B cell (primary cell): ENCODE measurements around the gene SLC9A9. TPM values are rescaled to one million over a fixed set of nuclear protein-coding genes. Genes with fewer than 3 reads are reported as not detected.

Experiments used
- ATAC-seq: fragments of 200-7000 bp; cut with Tn5 transposase; one replicate; pipeline ENCODE4 v1.10.0; 2021; ENCODE audit warnings: low read depth, mild to moderate bottlenecking, moderate number of reproducible peaks, moderate library complexity
- CTCF ChIA-PET: fragments of 350-600 bp; sonication (Branson Sonifier 250); formaldehyde crosslinking; loops from one replicate; lab custom pipeline; 2021; ENCODE audit warnings: antibody characterized with exemption, inconsistent platforms; lab: Charles Lee
- POLR2A ChIA-PET: fragments of 350-600 bp; sonication (Branson Sonifier 250); formaldehyde crosslinking; loops from one replicate; lab custom pipeline; 2021; ENCODE audit warnings: antibody characterized with exemption; lab: Charles Lee
- DNase-seq: peaks from one replicate; pipeline ENCODE4 v3.0.0; 2013
- H2AFZ ChIP-seq: 2 replicates; pipeline ENCODE4 v1.6.1; 2012; ENCODE audit warnings: mild to moderate bottlenecking, low read depth, low read length; ENCODE audit not compliant: insufficient read depth, poor library complexity, severe bottlenecking
- H3K27ac ChIP-seq, 2 donors: 1 replicate in 1 of 2; 2 replicates in 1 of 2; pipeline ENCODE4 v1.5.1; 2012 to 2013; ENCODE audit warnings: low read length in 2 of 2, mild to moderate bottlenecking in 2 of 2, moderate library complexity in 1 of 2
- H3K27me3 ChIP-seq, 4 experiments: fragments of 200-600 bp in 1 of 4; sonication (generic) in 1 of 4; replicated peaks in 1 of 4; 1 replicate in 2 of 4; 2 replicates in 2 of 4; pipeline versions ENCODE4 v1.6.1 to v1.7.0; 2013 to 2016; ENCODE audit warnings: low read length in 3 of 4, mild to moderate bottlenecking in 2 of 4, mixed read lengths in 1 of 4, moderate library complexity in 1 of 4; ENCODE audit not compliant: insufficient read depth in 4 of 4, control insufficient read depth in 3 of 4; ENCODE audit errors: control extremely low read depth in 1 of 4
- H3K36me3 ChIP-seq, 2 experiments: replicated peaks in 1 of 2; 1 replicate in 1 of 2; 2 replicates in 1 of 2; pipeline versions ENCODE4 v1.6.1 to v1.7.1; 2013; ENCODE audit warnings: low read length in 1 of 2; ENCODE audit not compliant: insufficient read depth in 2 of 2, control insufficient read depth in 1 of 2; ENCODE audit errors: control extremely low read depth in 1 of 2, extremely low read depth in 1 of 2
- H3K4me1 ChIP-seq, 2 donors: fragments of 200-600 bp in 1 of 2; sonication (generic) in 1 of 2; 1 replicate in 1 of 2; 2 replicates in 1 of 2; pipeline versions ENCODE4 v1.5.1 to v1.6.1; 2013 to 2017; ENCODE audit warnings: low read length in 2 of 2; ENCODE audit not compliant: control insufficient read depth in 2 of 2, insufficient read depth in 2 of 2
- H3K4me2 ChIP-seq: replicated peaks from 2 replicates; pipeline ENCODE3; 2012; ENCODE audit warnings: mild to moderate bottlenecking, low read depth, low read length; ENCODE audit not compliant: poor library complexity, severe bottlenecking
- H3K4me3 ChIP-seq, 5 experiments: fragments of 200-600 bp in 1 of 5; sonication (generic) in 1 of 5; 1 replicate in 3 of 5; 2 replicates in 2 of 5; pipeline versions ENCODE4 v1.5.1 to v1.7.0; 2011 to 2016; ENCODE audit warnings: low read length in 4 of 5, mild to moderate bottlenecking in 4 of 5, low read depth in 2 of 5, control low read depth in 1 of 5, moderate library complexity in 1 of 5; ENCODE audit not compliant: insufficient read depth in 1 of 5; ENCODE audit errors: control extremely low read depth in 1 of 5, extremely low read depth in 1 of 5
- H3K79me2 ChIP-seq: fragments of 200-600 bp; sonication (generic); one replicate; pipeline ENCODE4 v1.6.0; 2016; ENCODE audit warnings: low read length; ENCODE audit not compliant: control insufficient read depth, insufficient read depth
- H3K9ac ChIP-seq: fragments of 200-600 bp; sonication (generic); 2 replicates; pipeline ENCODE4 v1.6.1; 2017; ENCODE audit warnings: mild to moderate bottlenecking, low read length, moderate library complexity
- H3K9me3 ChIP-seq, 3 donors: one replicate each; pipeline versions ENCODE4 v1.6.1 to v1.7.1; 2013; ENCODE audit warnings: low read length in 2 of 3; ENCODE audit not compliant: control insufficient read depth in 2 of 3, insufficient read depth in 1 of 3; ENCODE audit errors: control extremely low read depth in 1 of 3
- H4K20me1 ChIP-seq: 2 replicates; pipeline ENCODE4 v1.6.0; 2012; ENCODE audit warnings: mild to moderate bottlenecking, low read length; ENCODE audit not compliant: insufficient read depth, control insufficient read depth, poor library complexity, severe bottlenecking
- H3K27ac Mint-ChIP-seq: one replicate; pipeline ENCODE4 v1.8.0; 2021; ENCODE audit warnings: mixed read lengths
- H3K27me3 Mint-ChIP-seq: one replicate; pipeline ENCODE4 v1.8.0; 2021; ENCODE audit warnings: mixed read lengths
- H3K4me1 Mint-ChIP-seq: one replicate; pipeline ENCODE4 v1.8.0; 2021; ENCODE audit warnings: mixed read lengths
- H3K4me3 Mint-ChIP-seq: one replicate; pipeline ENCODE4 v1.8.0; 2021; ENCODE audit warnings: mixed read lengths
- H3K9me3 Mint-ChIP-seq: one replicate; pipeline ENCODE4 v1.8.0; 2022; ENCODE audit warnings: mixed read lengths; ENCODE audit not compliant: insufficient read depth
- EZH2 ChIP-seq: IDR thresholded peaks from 2 replicates; pipeline ENCODE4 v1.6.1; 2012; ENCODE audit warnings: borderline replicate concordance, low read depth, mild to moderate bottlenecking, moderate library complexity, low read length; ENCODE audit not compliant: insufficient read depth, poor library complexity, severe bottlenecking
- WGBS: methylation state at CpG from one replicate; pipeline ENCODE4 v1.1.5; 2013; ENCODE audit warnings: missing lambda C conversion rate; ENCODE audit not compliant: insufficient coverage; 5-methylcytosine and 5-hydroxymethylcytosine counted together
- intact Hi-C: fragments of 100-400 bp; cut with micrococcal nuclease; formaldehyde crosslinking; loops from one replicate; pipeline ENCODE4 v1.10.0; 2022
- polyA plus RNA-seq: library from polyadenylated mRNA; depleted of rRNA; stranded (reverse); fragments of >200 nt; gene quantifications from 2 replicates; pipeline ENCODE4 v1.2.3, GENCODE V29; 2012
- total RNA-seq, 2 donors: library from RNA; stranded (reverse); fragments of 120-200 nt in 1 of 2; gene quantifications; 1 replicate in 1 of 2; 2 replicates in 1 of 2; pipeline versions ENCODE4 v1.2.3 to v1.2.4, GENCODE V29; 2013 to 2022
- TF ChIP-seq, protein P1 (sequence below): fragments of 200-600 bp; IDR thresholded peaks from one replicate; pipeline ENCODE4 v1.8.0; 2022; ENCODE audit warnings: antibody characterized with exemption, mild to moderate bottlenecking

The SLC9A9 gene
- total and polyA plus RNA-seq, 2 donors (not counting 1 experiment from before 2014, with no cell fraction given): 7.7 to 17.3 TPM

DNA sequence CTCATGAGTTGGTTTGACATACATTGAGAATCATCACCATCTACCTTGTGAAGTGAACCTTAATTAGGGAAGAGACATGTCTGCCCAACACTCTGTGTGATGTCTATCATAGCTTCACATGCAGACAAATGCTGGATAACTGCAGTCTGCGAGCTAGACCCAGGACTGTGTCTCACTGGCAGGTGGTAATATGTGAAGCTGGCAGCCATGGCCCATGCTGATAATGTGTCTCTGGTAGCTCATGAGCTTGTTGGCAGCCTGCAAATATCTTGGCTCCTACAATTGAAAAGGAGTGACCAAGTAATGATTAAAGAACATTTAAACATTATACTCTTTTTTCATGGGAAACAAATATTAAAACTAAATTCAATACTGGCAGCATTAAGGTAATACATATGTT is 493.9 kb downstream of the SLC9A9 start:
- H3K4me1 Mint-ChIP-seq: peaks cover 40% of the 10 kb centered on the region
- 100% methylated on average over 1 of the region's 1 CpG for WGBS
- TF ChIP-seq EZH2: no peak
- TF ChIP-seq, protein P1, sequence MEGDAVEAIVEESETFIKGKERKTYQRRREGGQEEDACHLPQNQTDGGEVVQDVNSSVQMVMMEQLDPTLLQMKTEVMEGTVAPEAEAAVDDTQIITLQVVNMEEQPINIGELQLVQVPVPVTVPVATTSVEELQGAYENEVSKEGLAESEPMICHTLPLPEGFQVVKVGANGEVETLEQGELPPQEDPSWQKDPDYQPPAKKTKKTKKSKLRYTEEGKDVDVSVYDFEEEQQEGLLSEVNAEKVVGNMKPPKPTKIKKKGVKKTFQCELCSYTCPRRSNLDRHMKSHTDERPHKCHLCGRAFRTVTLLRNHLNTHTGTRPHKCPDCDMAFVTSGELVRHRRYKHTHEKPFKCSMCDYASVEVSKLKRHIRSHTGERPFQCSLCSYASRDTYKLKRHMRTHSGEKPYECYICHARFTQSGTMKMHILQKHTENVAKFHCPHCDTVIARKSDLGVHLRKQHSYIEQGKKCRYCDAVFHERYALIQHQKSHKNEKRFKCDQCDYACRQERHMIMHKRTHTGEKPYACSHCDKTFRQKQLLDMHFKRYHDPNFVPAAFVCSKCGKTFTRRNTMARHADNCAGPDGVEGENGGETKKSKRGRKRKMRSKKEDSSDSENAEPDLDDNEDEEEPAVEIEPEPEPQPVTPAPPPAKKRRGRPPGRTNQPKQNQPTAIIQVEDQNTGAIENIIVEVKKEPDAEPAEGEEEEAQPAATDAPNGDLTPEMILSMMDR: no peak

DNA sequence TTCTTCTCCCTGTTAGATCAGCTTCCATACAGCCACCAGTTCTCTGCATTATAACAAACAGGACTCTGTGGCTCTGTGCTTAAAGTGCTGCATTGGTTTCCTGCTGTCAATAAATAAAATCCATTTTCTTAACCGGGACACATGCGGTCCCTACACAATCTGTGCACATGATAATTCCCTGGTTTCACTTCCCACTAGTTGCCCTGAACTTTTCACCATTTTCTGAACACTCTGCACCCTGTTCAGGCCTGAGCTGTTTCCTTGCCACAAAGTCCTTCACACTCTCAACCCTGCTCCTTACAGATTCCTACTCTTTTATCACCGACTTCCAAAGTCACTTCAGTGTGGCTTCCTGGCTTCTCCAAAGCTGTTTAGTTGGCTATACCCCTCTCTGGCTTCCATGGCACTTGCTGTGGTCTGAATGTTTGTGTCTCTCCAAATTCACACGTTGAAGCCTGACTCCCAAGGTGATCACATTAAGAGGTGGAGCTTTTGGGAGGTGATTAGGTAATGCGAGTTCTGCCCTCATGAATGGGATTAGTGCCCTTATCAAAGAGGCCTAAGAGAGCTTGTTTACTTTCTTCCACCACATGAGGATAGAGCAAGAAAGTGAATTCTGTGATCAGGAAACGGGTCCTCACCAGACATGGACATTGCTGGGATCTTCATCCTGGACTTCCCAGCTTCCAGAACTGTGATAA is 495.3 kb downstream of the SLC9A9 start:
- Histone ChIP-seq H3K4me3 (no peak overlapping the region), H2AFZ (peak overlapping the region; percentile 45), H3K27ac (peak overlapping the region in 1 of 2 donors; percentile 30), H3K4me2 (peak overlapping the region; percentile 15), H3K36me3 (no peaks in the 10 kb centered on the region), H3K9me3 (no peaks in the 10 kb centered on the region), H3K79me2 (no peaks in the 10 kb centered on the region), H3K27me3 (no peaks in the 10 kb centered on the region), H3K9ac (peak overlapping the region; percentile 5), H3K4me1 (peaks cover 36% of the 10 kb centered on the region in 2 donors), H4K20me1 (no peaks in the 10 kb centered on the region)
- Mint-ChIP-seq H3K4me3 (peak overlapping the region; percentile 34), H3K27me3 (no peaks in the 10 kb centered on the region), H3K27ac (peak overlapping the region; percentile 0), H3K9me3 (no peaks in the 10 kb centered on the region), H3K4me1 (peaks cover 48% of the 10 kb centered on the region)
- ChIA-PET POLR2A (no interaction called here), CTCF (interaction anchor here (0.9 kb wide), 1 partner anchor 8 kb away, joined by 3 read pairs; no protein-coding TSS in a partner anchor)
- intact Hi-C loops: loop anchor here (5.0 kb wide), 1 partner anchor 231 kb away; no protein-coding TSS in a partner anchor
- DNase-seq: peak; percentile 39
- 71% methylated on average over 4 of the region's 6 CpGs for WGBS
- TF ChIP-seq EZH2: no peak
- TF ChIP-seq, protein P1: no peak
- peak; percentile 24 for ATAC-seq

More for the DNA sequence above, 493.9 kb downstream of the SLC9A9 start:
- intact Hi-C loops: loop anchor here (5.0 kb wide), 1 partner anchor 232 kb away; no protein-coding TSS in a partner anchor
- no peaks in the 10 kb centered on the region for H3K9me3 ChIP-seq
- no peaks in the 10 kb centered on the region for H3K27me3 ChIP-seq
- no peak overlapping the region for H3K27ac Mint-ChIP-seq
- H3K4me3 Mint-ChIP-seq: no peak overlapping the region
- H3K79me2 ChIP-seq: no peaks in the 10 kb centered on the region
- peaks cover 22% of the 10 kb centered on the region in 2 donors for H3K4me1 ChIP-seq
- H3K36me3 ChIP-seq: no peaks in the 10 kb centered on the region
- H3K27me3 Mint-ChIP-seq: no peaks in the 10 kb centered on the region
- no peak overlapping the region for H3K27ac ChIP-seq
- H3K9ac ChIP-seq: no peak overlapping the region
- no peaks in the 10 kb centered on the region for H4K20me1 ChIP-seq
- H3K9me3 Mint-ChIP-seq: no peaks in the 10 kb centered on the region
- no peak overlapping the region for H3K4me2 ChIP-seq
- H3K4me3 ChIP-seq: no peak overlapping the region
- ATAC-seq (no peak), DNase-seq (no peak)
- ChIA-PET CTCF (no interaction called here), POLR2A (no interaction called here)
- no peak overlapping the region for H2AFZ ChIP-seq
